HG02870 (cell line): ENCODE results near the gene PLXNA2.

ENCODE experiments used
- ATAC-seq: cut with Tn5 transposase; IDR thresholded peaks from one replicate; pipeline ENCODE4 v1.9.1; 2021; ENCODE audit warnings: mild to moderate bottlenecking, moderate library complexity; ENCODE audit not compliant: unreplicated experiment

The PLXNA2 gene

GRCh38 chr1:208101661-208102431 is 142.3 kb downstream of the PLXNA2 start:
- no peak for ATAC-seq

GRCh38 chr1:208100906-208101305 is 143.3 kb downstream of the PLXNA2 start:
- ATAC-seq, result no peak

GRCh38 chr1:208100106-208100505 is 144.1 kb downstream of the PLXNA2 start:
- ATAC-seq, result no peak

GRCh38 chr1:208098773-208099172 is 145.4 kb downstream of the PLXNA2 start:
- no peak for ATAC-seq

- ATAC-seq, result no peak
Observed at GRCh38 chr1:208093754-208094719, 150.1 kb downstream of the PLXNA2 start.

- ATAC-seq, result no peak
Observed at GRCh38 chr1:208093046-208093445, 151.1 kb downstream of the PLXNA2 start.

- no peak for ATAC-seq
Observed at GRCh38 chr1:208090388-208091301, 153.5 kb downstream of the PLXNA2 start.

GRCh38 chr1:208089761-208090370 is 154.3 kb downstream of the PLXNA2 start:
- no peak for ATAC-seq

- ATAC-seq, result no peak
Observed at GRCh38 chr1:208089149-208089548, 155.0 kb downstream of the PLXNA2 start.

GRCh38 chr1:208088319-208088718 is 155.9 kb downstream of the PLXNA2 start:
- ATAC-seq, result no peak

- ATAC-seq, result no peak
Observed at GRCh38 chr1:208085655-208086515, 158.3 kb downstream of the PLXNA2 start.

GRCh38 chr1:208084764-208085163 is 159.4 kb downstream of the PLXNA2 start:
- no peak for ATAC-seq

- no peak for ATAC-seq
Observed at GRCh38 chr1:208084220-208084619, 160.0 kb downstream of the PLXNA2 start.

- ATAC-seq, result no peak
Observed at GRCh38 chr1:208083715-208084085, 160.5 kb downstream of the PLXNA2 start.

- ATAC-seq, result no peak
Observed at GRCh38 chr1:208083016-208083714, 161.0 kb downstream of the PLXNA2 start.

GRCh38 chr1:208081972-208082371 is 162.2 kb downstream of the PLXNA2 start:
- no peak for ATAC-seq

- no peak for ATAC-seq
Observed at GRCh38 chr1:208080396-208081286, 163.5 kb downstream of the PLXNA2 start.

GRCh38 chr1:208079161-208079560 is 165.0 kb downstream of the PLXNA2 start:
- ATAC-seq, result no peak
